Thoracic aorta (tissue), 2 donors: ENCODE data around the gene CENPU. TPM values are rescaled to one million over a fixed set of nuclear protein-coding genes. Genes with fewer than 3 reads are reported as not detected.

Source experiments
- ATAC-seq: fragments of 150-250 bp; one replicate; pipeline ENCODE4 v1.8.0; 2017; ENCODE audit warnings: low read depth; ENCODE audit not compliant: insufficient number of reproducible peaks, low FRiP score
- DNase-seq: peaks from one replicate; pipeline ENCODE4 v3.0.0-alpha.2; 2020; ENCODE audit warnings: low spot score
- H3K27ac ChIP-seq, 2 donors: fragments of 200-600 bp; sonication (generic); 1 replicate in 1 of 2; 2 replicates in 1 of 2; pipeline ENCODE4 v1.5.1; 2016; ENCODE audit warnings: mild to moderate bottlenecking in 2 of 2, moderate library complexity in 2 of 2
- H3K27me3 ChIP-seq: fragments of 200-600 bp; sonication (generic); replicated peaks from 2 replicates; pipeline ENCODE4 v1.6.0; 2016; ENCODE audit warnings: mild to moderate bottlenecking; ENCODE audit not compliant: insufficient read depth
- H3K36me3 ChIP-seq: fragments of 200-600 bp; sonication (generic); one replicate; pipeline ENCODE4 v1.5.1; 2016
- H3K4me1 ChIP-seq, 2 donors: fragments of 200-600 bp; sonication (generic); 1 replicate in 1 of 2; 2 replicates in 1 of 2; pipeline versions ENCODE4 v1.5.1 to v1.6.0; 2016; ENCODE audit warnings: low read depth in 2 of 2, mild to moderate bottlenecking in 1 of 2; ENCODE audit not compliant: control insufficient read depth in 1 of 2
- H3K4me3 ChIP-seq: fragments of 200-600 bp; sonication (generic); 2 replicates; pipeline ENCODE4 v1.5.1; 2016; ENCODE audit warnings: mild to moderate bottlenecking
- H3K9me3 ChIP-seq: fragments of 200-600 bp; sonication (generic); 2 replicates; pipeline ENCODE4 v1.5.1; 2016
- CTCF ChIP-seq: fragments of 200-600 bp; sonication (generic); IDR thresholded peaks from one replicate; pipeline ENCODE4 v1.5.1; 2019; ENCODE audit warnings: antibody characterized with exemption
- total RNA-seq, 2 donors: library from RNA; depleted of rRNA; stranded (reverse); fragments of >200 nt; gene quantifications; one replicate each; pipeline versions ENCODE4 v1.1.0 to v1.2.3, GENCODE V29; 2016

The CENPU gene
- total RNA-seq, 2 donors from 2014 or later: 1.4 to 2.0 TPM

DNA sequence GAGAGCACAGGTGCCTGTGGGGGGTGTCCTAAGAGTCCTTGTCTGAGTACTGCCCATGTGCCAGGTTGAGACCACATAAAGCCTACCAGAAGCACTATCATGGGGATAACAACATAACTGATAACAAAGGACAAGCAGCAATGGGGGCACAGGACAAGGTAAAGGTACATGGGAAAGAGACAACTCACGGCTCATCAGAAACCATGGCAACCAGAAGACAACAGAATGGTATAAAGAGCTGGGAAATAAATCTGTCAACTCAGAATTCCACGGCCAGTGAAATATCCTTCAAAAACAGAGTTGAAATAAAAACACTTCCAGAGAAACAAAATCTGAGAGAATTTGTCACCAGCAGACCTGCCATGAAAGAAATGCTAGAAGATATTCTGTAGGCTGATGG is 20.0 kb downstream of the CENPU start:
- Histone ChIP-seq H3K36me3 (no peaks in the 10 kb centered on the region), H3K4me3 (no peak overlapping the region), H3K27me3 (no peaks in the 10 kb centered on the region), H3K4me1 (peaks cover 0 to 5% of the 10 kb centered on the region in 2 donors), H3K9me3 (no peaks in the 10 kb centered on the region), H3K27ac (no peak overlapping the region)
- TF ChIP-seq CTCF: no peak
- DNase-seq (no peak), ATAC-seq (no peak)

DNA sequence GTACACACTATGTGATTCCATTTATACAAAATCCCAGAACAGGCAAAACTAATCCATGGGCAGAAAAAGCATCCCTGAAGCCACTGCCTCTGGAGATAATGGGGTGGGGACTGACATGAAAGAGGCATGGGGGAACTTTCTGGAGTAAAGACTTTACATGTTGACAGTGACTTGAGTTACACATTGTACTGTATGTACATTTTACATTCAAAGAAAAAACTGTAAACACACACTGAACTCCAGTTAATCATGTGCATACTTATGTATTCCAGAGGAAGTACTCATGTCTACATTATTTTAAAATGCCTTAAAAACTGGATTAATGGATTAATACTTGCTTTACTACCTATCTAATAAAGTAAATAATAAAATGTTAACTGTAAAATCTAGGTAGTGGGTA is 21.6 kb downstream of the CENPU start:
- no peak for TF ChIP-seq CTCF
- no peaks in the 10 kb centered on the region for H3K27me3 ChIP-seq
- peaks cover 0 to 5% of the 10 kb centered on the region in 2 donors for H3K4me1 ChIP-seq
- H3K9me3 ChIP-seq: no peaks in the 10 kb centered on the region
- ATAC-seq (no peak), DNase-seq (no peak)
- no peak overlapping the region for H3K27ac ChIP-seq
- H3K36me3 ChIP-seq: no peaks in the 10 kb centered on the region
- no peak overlapping the region for H3K4me3 ChIP-seq

GRCh38 chr4:184706453-184706852 is 27.4 kb downstream of the CENPU start:
- H3K36me3 ChIP-seq: no peaks in the 10 kb centered on the region
- no peak for DNase-seq
- ATAC-seq: no peak
- no peak overlapping the region for H3K4me3 ChIP-seq
- no peaks in the 10 kb centered on the region for H3K9me3 ChIP-seq
- no peak overlapping the region for H3K27ac ChIP-seq
- no peaks in the 10 kb centered on the region for H3K4me1 ChIP-seq
- H3K27me3 ChIP-seq: no peaks in the 10 kb centered on the region
- TF ChIP-seq CTCF: no peak

DNA sequence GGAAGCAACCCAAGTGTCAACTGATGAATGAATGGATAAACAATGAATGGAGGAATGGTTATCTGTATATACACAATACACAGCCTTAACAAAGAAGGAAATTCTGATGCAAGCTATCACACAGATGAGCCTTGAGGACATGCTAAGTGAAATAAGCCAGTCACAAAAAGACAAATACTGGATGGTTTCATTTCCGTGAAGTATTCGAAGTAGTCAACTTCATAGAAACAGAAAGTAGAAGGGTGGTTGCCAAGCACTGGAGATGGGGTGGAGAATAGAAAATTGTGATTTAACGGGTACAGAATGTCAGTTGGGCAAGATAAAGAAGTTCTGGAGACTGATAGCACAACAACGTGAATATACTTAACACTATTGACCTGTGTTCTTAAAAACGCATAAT is 28.2 kb downstream of the CENPU start:
- no peak for TF ChIP-seq CTCF
- ATAC-seq (no peak), DNase-seq (no peak)
- Histone ChIP-seq H3K27me3 (no peaks in the 10 kb centered on the region), H3K4me1 (no peaks in the 10 kb centered on the region), H3K9me3 (no peaks in the 10 kb centered on the region), H3K4me3 (no peak overlapping the region), H3K27ac (no peak overlapping the region), H3K36me3 (no peaks in the 10 kb centered on the region)

GRCh38 chr4:184702114-184702513 is 31.8 kb downstream of the CENPU start:
- Histone ChIP-seq H3K27ac (no peak overlapping the region), H3K36me3 (no peaks in the 10 kb centered on the region), H3K4me1 (no peaks in the 10 kb centered on the region), H3K9me3 (no peaks in the 10 kb centered on the region), H3K4me3 (no peak overlapping the region), H3K27me3 (no peaks in the 10 kb centered on the region)
- TF ChIP-seq CTCF: no peak
- ATAC-seq: no peak
- DNase-seq: no peak
